ENCODE results near the gene STOM.

DNA sequence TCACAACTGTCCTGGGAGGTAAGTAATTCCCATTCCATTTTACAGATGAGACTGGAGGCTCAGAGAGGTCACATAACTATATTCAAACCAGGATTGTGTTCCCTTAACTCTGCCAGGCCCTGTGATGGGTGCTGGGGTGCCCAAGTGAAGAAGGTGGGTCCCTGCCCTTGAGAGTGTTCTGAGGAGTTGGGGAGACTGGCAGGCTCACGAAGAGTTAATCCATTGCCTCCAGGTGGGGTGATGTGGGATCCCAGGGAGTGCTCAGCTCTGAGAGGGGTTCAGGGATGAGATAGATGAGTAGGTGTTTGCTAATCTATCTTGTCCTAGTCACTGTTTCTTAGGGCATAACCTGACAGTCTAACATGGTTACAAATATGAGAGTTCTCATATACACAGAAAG is 65.3 kb downstream of the STOM start:
- TF ChIP-seq SUZ12 (IDR thresholded peaks at IDR 0.05; ENCODE audit: extremely low read depth, insufficient read depth, insufficient read length) (no peak), YY1 (IDR thresholded peaks at IDR 0.05; ENCODE audit: insufficient read depth, insufficient read length) (no peak), ZNF274 (IDR thresholded peaks at IDR 0.05; ENCODE audit: low read depth, low read length) (no peak)

All from NT2/D1 (cell line).